Testis (tissue), 2 donors: ENCODE data around the gene MRPL36.

Experiments
- POLR2A ChIP-seq: fragments of 450-650 bp; IDR thresholded peaks from one replicate; pipeline ENCODE4 v1.6.1; 2017; ENCODE audit warnings: antibody characterized with exemption, mild to moderate bottlenecking, moderate library complexity
- TF ChIP-seq, protein P1 (sequence below), 3 experiments: fragments of 450-650 bp in 2 of 3; fragments of 200-600 bp in 1 of 3; sonication (generic) in 1 of 3; IDR thresholded peaks; one replicate each; pipeline ENCODE4 v1.5.1; 2016 to 2019; ENCODE audit warnings: antibody characterized with exemption in 3 of 3, mild to moderate bottlenecking in 2 of 3, moderate library complexity in 1 of 3

DNA sequence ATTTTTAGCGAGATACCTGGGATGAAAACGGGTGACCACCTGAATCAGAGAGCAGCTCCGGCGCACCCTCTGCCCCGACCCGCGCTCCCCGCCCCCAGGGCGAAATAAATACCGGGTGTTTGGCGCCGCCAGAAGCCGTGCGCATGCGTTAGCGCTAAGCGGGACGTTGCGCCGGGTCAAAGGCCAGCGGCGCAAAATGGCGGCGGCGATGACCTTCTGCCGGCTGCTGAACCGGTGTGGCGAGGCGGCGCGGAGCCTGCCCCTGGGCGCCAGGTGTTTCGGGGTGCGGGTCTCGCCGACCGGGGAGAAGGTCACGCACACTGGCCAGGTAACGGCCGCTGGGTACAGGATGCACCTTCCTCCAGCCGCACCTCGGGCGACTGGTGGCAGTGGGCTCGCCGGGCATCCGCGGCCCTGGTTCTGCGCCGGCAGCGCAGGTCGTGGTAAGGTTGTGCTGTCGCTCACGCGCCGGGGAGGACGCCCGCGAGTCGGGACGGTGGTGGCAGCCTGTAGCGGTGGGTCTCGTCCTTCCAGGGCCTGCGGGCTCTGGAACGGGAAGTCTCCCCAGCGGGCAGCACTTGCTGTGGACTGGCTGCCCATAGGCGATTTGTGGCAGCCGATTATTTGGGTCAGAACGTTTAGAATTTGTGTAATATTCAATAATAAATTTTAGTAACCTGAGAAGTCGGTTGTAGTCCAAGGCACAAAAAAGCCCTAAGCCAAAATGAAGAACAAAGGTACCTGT lies 1.8 kb upstream of the MRPL36 start, which contains the start of gene NDUFS6:
- TF ChIP-seq, protein P1, sequence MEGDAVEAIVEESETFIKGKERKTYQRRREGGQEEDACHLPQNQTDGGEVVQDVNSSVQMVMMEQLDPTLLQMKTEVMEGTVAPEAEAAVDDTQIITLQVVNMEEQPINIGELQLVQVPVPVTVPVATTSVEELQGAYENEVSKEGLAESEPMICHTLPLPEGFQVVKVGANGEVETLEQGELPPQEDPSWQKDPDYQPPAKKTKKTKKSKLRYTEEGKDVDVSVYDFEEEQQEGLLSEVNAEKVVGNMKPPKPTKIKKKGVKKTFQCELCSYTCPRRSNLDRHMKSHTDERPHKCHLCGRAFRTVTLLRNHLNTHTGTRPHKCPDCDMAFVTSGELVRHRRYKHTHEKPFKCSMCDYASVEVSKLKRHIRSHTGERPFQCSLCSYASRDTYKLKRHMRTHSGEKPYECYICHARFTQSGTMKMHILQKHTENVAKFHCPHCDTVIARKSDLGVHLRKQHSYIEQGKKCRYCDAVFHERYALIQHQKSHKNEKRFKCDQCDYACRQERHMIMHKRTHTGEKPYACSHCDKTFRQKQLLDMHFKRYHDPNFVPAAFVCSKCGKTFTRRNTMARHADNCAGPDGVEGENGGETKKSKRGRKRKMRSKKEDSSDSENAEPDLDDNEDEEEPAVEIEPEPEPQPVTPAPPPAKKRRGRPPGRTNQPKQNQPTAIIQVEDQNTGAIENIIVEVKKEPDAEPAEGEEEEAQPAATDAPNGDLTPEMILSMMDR (IDR thresholded peaks at IDR 0.05) = no peak
- TF ChIP-seq POLR2A = no peak
